Thymus (tissue), 11 donors: ENCODE results near the gene MAMLD1. TPM values are rescaled to one million over a fixed set of nuclear protein-coding genes. Genes with fewer than 3 reads are reported as not detected.
A peak's percentile ranks its signal among the peaks of the same experiment; 100 is the strongest.

Source experiments
- DNase-seq, 9 donors: peaks; one replicate each; pipeline ENCODE4 v3.0.0-alpha.2; 2013; ENCODE audit warnings: low spot score in 9 of 9, low read depth in 6 of 9, missing footprints in 1 of 9
- H3K27ac ChIP-seq, 2 donors: one replicate each; pipeline ENCODE4 v1.5.1; 2013; ENCODE audit warnings: control low read depth in 1 of 2, low read depth in 1 of 2, low read length in 1 of 2, mild to moderate bottlenecking in 1 of 2, moderate library complexity in 1 of 2
- H3K27me3 ChIP-seq, 2 donors: one replicate each; pipeline ENCODE4 v1.5.1; 2013; ENCODE audit warnings: low read length in 1 of 2; ENCODE audit not compliant: control insufficient read depth in 2 of 2, insufficient read depth in 1 of 2
- H3K36me3 ChIP-seq, 2 donors: one replicate each; pipeline ENCODE4 v1.5.1; 2013; ENCODE audit warnings: low read length in 1 of 2, mild to moderate bottlenecking in 1 of 2, moderate library complexity in 1 of 2; ENCODE audit not compliant: control insufficient read depth in 2 of 2, insufficient read depth in 2 of 2
- H3K4me1 ChIP-seq, 2 donors: one replicate each; pipeline ENCODE4 v1.5.1; 2013; ENCODE audit warnings: low read length in 2 of 2; ENCODE audit not compliant: control insufficient read depth in 2 of 2, insufficient read depth in 2 of 2
- H3K4me3 ChIP-seq, 2 donors: one replicate each; pipeline ENCODE4 v1.5.1; 2013; ENCODE audit warnings: low read length in 2 of 2, control low read depth in 1 of 2, mild to moderate bottlenecking in 1 of 2
- H3K9me3 ChIP-seq, 2 donors: one replicate each; pipeline ENCODE4 v1.5.1; 2013; ENCODE audit warnings: low read length in 1 of 2, mild to moderate bottlenecking in 1 of 2; ENCODE audit not compliant: control insufficient read depth in 2 of 2, insufficient read depth in 1 of 2
- WGBS: extraction: QIAGEN DNeasy Blood & Tissue Kit; methylation state at CpG from one replicate; pipeline ENCODE4 v1.1.7; 2013; 5-methylcytosine and 5-hydroxymethylcytosine counted together
- polyA plus RNA-seq: library from polyadenylated mRNA; stranded (reverse); fragments of 200-250 nt; gene quantifications from one replicate; pipeline ENCODE4 v1.2.3, GENCODE V29; 2013
- total RNA-seq: library from RNA; stranded (reverse); fragments of 120-200 nt; gene quantifications from one replicate; pipeline ENCODE4 v1.2.4, GENCODE V29; 2013
- donor health status: healthy.

The MAMLD1 gene
- total and polyA plus RNA-seq, 2 donors: 0.42 to 0.96 TPM

DNA sequence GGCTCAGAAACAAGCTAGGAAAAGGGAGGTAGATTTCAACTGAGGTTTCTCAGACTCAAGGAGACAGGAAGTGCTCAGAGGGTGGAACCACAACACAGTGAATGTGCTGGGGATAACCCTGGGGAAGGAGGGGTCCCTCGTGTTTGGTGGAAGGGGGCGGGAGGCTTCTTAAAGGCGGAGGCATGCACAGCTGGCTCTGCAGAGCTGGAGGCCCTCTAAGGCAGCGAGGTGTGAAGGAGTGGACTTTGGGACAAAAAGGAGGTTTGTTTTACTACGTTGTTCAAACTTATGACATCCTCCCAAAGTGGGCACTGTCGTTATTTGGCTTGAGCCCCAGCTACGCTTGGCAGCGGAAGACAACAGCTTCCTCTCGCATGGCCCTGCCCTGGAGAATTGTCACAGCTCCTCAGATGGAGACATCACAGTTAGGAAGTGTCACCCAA lies 183.6 kb downstream of the MAMLD1 start:
- peak in 7 of 9 donors; percentile 43 to 87 (median 67) for DNase-seq
- H3K9me3 ChIP-seq: no peaks in the 10 kb centered on the region
- WGBS: 17% methylated on average over 9 of the region's 9 CpGs
- no peaks in the 10 kb centered on the region for H3K36me3 ChIP-seq
- H3K4me1 ChIP-seq: peaks cover 12 to 31% of the 10 kb centered on the region in 2 donors
- peak overlapping the region; percentile 66 to 74 for H3K27ac ChIP-seq
- H3K4me3 ChIP-seq: no peak overlapping the region
- H3K27me3 ChIP-seq: no peaks in the 10 kb centered on the region

DNA sequence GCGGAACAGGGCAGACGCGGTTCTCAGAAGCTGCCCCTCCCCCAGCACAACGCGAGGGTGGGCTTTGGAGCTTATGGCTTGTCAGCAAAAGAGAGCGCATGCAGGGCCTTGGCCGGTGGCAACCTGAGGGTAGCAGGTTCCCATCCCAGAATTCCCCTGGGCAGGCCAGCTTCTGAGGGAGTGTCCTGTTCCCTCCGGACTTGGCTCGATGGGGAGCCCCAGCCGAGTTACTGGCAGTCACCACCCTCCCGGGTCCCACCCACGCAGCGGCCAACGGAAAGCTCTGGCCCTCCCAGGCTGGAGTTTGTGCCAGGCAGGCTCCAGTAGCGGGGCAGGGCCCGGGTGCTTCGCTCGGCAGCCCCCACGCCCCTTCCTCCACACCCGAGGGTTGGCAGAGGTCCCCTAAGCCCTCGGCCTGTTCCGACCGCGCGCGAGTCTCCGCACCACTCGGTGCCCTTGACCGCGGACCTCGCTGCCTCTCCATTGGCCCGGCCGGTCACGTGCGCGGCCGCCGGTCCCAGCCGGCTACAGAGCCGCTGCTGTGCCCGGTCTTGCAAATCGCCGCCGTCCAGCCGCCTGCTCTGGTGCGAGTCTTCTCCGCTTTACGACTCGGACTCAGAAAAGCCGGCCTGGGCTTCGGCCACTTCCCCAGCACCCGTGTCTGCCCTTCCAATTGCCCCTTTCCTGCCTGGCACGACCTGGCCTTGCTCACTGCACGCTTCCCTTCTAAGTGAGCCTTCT lies 184.4 kb downstream of the MAMLD1 start:
- 13% methylated on average over 54 of the region's 54 CpGs for WGBS
- Histone ChIP-seq H3K27me3 (no peaks in the 10 kb centered on the region), H3K4me3 (peak overlapping the region; percentile 34 to 39), H3K9me3 (no peaks in the 10 kb centered on the region), H3K36me3 (no peaks in the 10 kb centered on the region), H3K27ac (peak overlapping the region; percentile 15 to 32), H3K4me1 (peaks cover 12 to 31% of the 10 kb centered on the region in 2 donors)
- no peak for DNase-seq

DNA sequence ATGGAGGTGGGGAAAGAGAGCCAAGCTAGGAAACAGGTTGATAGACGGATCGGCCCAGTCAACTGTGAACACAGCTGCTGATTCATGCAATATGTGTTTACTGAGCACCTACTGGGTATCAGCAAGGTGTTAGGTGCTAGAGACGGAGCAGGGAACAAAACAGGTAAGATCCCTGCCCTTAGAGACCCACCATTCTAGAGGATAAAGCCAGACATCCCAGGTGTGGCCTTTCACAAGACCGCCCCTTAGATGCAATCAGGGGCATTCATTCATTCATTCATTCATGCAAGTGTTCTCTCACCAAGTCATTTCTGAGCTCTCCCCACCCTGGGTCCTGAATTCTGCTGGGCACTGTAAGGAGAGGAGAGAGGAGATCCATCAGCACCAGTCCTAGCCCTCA lies 185.1 kb downstream of the MAMLD1 start:
- no peak for DNase-seq
- 96% methylated on average over 4 of the region's 4 CpGs for WGBS

DNA sequence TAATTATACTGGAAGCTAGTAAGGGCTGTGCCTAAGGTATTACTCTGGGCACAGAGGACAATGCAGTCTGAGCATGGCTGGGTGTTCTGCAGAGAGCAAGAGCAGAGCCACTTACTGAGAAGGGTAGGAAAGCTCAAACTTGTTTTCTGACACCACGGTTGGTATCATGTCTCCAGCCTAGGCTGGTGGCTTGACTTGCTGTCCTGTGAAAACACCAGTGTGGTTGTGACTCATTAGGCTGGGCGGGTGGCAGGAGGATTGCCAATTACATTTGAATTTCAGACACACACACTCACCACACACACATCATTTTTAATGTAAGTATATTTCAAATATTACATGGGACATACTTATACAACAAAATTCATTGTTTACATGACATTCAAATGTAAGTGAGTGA lies 185.6 kb downstream of the MAMLD1 start:
- Histone ChIP-seq H3K27ac (no peak overlapping the region), H3K27me3 (no peaks in the 10 kb centered on the region), H3K36me3 (no peaks in the 10 kb centered on the region), H3K4me3 (no peak overlapping the region), H3K9me3 (no peaks in the 10 kb centered on the region), H3K4me1 (peaks cover 12 to 31% of the 10 kb centered on the region in 2 donors)
- DNase-seq: no peak
- 89% methylated on average over 2 of the region's 2 CpGs for WGBS

More for the DNA sequence above, 185.1 kb downstream of the MAMLD1 start:
- H3K9me3 ChIP-seq: no peaks in the 10 kb centered on the region
- no peak overlapping the region for H3K4me3 ChIP-seq
- peaks cover 12 to 31% of the 10 kb centered on the region in 2 donors for H3K4me1 ChIP-seq
- no peaks in the 10 kb centered on the region for H3K27me3 ChIP-seq
- no peaks in the 10 kb centered on the region for H3K36me3 ChIP-seq
- no peak overlapping the region for H3K27ac ChIP-seq

DNA sequence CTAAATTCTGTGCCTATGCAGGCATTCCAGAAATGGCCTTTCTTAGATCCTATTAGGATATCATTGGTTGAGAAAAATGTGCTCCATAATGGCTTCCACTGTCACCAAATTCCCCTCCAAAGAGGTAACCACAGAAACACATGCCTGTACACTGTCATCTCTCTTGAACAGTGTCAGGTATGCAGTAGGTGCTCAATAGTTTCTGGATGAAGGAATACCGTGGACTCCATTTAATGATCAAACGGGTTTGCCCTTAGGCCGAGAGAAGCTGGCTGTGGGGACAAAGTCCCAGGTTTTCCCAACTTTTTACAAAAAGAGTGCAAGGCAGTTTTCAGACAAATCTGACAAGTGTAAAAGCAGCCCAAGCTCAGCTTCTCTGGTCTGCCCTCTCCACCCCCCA lies 188.8 kb downstream of the MAMLD1 start:
- DNase-seq: no peak
- Histone ChIP-seq H3K36me3 (no peaks in the 10 kb centered on the region), H3K4me3 (no peak overlapping the region), H3K27me3 (no peaks in the 10 kb centered on the region), H3K9me3 (no peaks in the 10 kb centered on the region), H3K27ac (no peak overlapping the region), H3K4me1 (peaks cover 3 to 15% of the 10 kb centered on the region in 2 donors)
- WGBS: 97% methylated on average over 3 of the region's 3 CpGs

DNA sequence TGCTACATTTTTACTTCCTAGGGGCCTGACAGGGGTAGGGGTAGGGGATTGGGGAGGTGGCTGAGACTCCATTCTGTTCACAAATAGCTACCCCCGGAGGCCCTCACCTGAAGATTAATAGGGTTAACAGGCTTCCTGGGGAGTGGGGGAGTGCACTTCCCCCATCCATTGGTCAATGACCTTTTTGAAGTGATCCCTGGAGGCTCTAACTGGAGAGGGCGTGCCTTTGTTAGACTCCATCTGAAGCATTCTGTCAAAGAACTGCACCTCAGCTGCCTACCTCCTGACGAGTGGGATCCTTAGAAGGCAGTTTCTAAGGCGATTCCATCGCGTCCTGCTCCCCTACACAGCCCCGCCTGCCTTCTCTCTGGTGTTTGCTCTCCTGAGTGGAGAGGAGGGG lies 195.3 kb downstream of the MAMLD1 start:
- no peaks in the 10 kb centered on the region for H3K36me3 ChIP-seq
- no peaks in the 10 kb centered on the region for H3K27me3 ChIP-seq
- no peak overlapping the region for H3K4me3 ChIP-seq
- H3K27ac ChIP-seq: no peak overlapping the region
- 94% methylated on average over 7 of the region's 7 CpGs for WGBS
- no peaks in the 10 kb centered on the region for H3K4me1 ChIP-seq
- no peak for DNase-seq
- no peaks in the 10 kb centered on the region for H3K9me3 ChIP-seq

Other genes with a start within 250 kb of the MAMLD1 start
- 10.8 TPM for gene MTM1, start 205.3 kb downstream of the MAMLD1 start, total RNA-seq
- 8.9 TPM for gene MTM1, start 205.3 kb downstream of the MAMLD1 start, polyA plus RNA-seq